HG03521 (cell line): ENCODE measurements around the gene VWA5B1.
"Not testable (repeated sequence)": the region's sequence is repeated elsewhere in the genome, so short reads cannot be mapped to it uniquely, and the experiment has no call there.

Source experiments
- ATAC-seq: cut with Tn5 transposase; IDR thresholded peaks from one replicate; pipeline ENCODE4 v1.9.1; 2021; ENCODE audit warnings: mild to moderate bottlenecking, moderate library complexity; ENCODE audit not compliant: unreplicated experiment

VWA5B1 gene, protein sequence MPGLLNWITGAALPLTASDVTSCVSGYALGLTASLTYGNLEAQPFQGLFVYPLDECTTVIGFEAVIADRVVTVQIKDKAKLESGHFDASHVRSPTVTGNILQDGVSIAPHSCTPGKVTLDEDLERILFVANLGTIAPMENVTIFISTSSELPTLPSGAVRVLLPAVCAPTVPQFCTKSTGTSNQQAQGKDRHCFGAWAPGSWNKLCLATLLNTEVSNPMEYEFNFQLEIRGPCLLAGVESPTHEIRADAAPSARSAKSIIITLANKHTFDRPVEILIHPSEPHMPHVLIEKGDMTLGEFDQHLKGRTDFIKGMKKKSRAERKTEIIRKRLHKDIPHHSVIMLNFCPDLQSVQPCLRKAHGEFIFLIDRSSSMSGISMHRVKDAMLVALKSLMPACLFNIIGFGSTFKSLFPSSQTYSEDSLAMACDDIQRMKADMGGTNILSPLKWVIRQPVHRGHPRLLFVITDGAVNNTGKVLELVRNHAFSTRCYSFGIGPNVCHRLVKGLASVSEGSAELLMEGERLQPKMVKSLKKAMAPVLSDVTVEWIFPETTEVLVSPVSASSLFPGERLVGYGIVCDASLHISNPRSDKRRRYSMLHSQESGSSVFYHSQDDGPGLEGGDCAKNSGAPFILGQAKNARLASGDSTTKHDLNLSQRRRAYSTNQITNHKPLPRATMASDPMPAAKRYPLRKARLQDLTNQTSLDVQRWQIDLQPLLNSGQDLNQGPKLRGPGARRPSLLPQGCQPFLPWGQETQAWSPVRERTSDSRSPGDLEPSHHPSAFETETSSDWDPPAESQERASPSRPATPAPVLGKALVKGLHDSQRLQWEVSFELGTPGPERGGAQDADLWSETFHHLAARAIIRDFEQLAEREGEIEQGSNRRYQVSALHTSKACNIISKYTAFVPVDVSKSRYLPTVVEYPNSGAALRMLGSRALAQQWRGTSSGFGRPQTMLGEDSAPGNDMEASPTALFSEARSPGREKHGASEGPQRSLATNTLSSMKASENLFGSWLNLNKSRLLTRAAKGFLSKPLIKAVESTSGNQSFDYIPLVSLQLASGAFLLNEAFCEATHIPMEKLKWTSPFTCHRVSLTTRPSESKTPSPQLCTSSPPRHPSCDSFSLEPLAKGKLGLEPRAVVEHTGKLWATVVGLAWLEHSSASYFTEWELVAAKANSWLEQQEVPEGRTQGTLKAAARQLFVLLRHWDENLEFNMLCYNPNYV

DNA sequence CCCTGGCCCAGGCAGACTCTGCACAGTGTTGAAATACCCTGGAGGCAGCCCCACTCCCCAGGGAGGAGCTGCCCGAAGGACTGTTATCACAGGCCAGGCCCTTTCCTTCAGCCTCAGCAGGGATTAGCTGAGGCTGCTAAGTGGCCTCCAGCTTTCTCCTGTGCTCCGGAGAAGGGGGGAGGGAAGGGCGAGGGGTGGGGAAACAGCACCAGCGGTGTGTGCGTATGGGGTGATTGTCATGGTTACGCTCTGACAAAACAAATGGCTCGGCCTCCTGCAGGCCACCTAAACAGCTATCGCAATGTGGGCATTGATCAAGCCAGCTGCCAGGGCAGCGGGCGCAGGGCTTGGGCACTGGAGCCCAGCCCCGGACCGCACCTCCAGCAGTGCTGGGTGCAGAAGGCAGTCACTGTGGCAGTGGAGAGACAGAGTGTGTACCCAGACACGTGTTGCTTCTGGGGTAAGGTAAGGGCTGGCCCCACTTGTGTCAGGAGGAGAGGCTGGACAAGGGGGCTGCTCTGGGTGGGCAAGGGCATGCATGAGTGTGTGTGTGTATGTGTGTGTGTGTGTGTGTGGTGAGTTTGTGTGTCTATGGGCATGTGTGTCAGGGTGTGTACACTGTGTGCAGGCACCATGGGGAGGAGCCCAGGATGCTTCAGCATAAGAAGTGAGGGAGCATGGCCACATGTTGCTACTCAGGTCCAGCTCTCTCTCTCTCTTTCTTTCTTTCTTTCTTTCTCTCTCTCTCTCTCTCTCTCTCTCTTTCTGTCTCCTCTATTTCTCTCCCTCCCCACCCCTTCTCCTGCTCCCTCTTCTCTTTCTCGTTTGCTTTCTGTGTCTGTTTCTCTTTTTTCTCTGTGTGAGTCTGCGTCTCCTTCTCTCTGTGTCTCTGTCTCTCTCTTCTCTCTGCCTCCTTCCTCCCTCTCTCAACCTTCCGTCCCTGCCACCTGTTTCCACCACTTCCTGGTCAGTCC lies at the start of gene VWA5B1:
TSS of gene VWA5B1 (plus strand) at position 252 of the 974 bp plus-strand sequence. CDS start 19,727 bp downstream, outside the sequence.
- ATAC-seq, result no peak

DNA sequence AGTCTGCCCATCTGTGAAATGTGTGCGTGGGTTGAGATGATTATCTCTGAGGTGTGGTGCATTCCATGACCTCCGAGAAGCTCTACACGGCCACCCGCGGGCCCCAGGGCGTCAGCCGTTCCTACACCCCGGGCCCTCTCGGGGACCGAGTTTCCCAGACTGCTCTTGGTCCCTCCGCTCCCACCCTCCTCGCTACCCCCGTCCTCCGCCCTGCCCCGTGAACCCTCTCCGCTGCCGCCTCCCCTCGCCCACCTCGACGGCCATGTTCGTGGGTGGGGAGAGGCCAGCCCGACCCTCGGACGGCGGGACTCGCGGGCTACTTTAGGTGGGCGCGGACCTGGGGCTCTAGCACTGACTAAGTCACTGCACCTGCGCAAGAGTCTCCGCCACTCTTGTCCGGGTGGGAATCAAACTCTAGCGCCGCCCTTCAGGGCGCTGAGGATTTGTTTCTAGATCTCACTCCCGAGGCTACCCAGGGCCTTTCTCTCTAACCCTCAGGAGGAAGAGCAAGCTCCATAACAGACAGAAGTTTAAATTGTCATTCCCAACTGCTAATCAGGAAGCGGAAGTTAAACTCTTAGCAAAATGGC lies 47.7 kb upstream of the VWA5B1 start:
- no peak for ATAC-seq

DNA sequence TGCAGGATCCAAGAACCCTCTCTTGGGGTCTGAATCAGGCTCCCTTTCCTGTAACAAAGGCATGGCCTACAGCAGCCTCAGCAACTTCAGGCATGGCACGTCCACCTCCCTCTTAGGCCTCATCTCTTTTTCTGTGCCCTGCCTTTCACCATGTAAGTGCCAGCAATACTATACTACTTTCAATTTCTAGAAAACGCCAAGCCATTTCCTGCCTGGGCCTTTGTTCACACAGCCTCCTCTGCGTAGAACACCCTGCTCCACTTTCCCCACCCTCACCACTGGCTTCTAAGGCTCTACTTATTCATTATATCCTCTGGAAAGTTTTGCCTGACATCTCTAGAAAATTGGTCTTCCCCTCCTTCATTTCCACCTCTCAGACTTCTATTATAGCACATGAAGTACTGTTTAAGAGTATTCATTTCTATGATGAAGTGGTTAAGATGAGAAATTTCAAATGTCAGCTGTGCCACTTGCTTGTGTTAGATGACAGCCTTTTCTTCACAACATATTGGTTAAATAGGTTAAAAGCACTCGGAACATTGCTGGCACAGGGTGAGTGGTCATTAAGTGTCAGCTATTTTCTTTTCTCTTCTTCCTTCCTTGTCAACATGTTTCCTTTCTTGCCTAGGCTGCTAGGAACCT lies 41.6 kb upstream of the VWA5B1 start:
- no peak for ATAC-seq

DNA sequence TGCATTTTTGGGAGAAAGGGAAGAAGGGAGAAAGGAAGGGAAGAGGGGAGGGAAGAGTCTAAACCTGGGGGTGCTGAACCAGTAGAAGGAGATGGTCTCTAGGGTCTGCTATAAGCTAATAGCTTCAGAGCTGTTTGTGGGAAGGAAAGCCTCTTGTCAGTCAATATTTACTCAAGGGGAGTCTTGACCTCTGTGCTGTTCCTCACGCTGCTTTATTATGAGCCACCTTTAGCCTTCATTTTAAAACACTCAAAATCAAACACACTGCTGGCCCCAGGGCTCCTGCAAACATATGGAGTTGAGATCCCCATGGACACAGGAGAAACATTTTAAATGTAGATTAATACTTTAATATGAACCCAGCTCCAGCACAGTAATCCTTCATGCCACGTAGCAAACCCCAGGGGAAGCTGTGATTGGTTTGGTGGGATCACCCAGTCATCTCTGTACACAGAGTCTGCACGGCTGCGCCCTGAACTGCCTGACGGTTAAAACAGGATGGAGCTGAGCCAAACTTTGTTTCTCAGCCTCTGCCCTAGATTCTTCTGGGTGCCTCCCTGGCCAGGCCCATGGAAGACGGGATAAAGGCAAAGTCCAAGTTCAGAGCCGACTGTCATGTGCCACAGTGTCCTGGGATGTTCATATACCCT lies 40.2 kb upstream of the VWA5B1 start:
- no peak for ATAC-seq

DNA sequence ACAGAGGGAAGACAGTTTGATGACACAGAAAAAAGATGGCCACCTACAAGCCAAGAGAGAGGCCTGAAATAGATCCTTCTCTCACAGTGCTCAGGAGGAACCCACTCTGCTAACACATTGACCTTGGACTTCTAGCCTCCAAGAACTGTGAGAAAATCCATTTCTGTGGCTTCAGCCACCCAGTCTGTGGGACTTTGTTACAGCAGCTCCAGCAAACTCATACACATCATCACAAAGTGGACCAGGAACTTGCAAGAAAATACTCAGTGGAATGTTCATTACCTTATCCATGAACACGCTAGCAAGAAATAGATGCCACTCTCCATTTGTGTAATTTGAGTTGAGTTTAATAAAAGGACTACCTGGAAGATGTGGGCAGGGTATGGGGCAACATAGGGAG lies 38.1 kb upstream of the VWA5B1 start:
- no peak for ATAC-seq

DNA sequence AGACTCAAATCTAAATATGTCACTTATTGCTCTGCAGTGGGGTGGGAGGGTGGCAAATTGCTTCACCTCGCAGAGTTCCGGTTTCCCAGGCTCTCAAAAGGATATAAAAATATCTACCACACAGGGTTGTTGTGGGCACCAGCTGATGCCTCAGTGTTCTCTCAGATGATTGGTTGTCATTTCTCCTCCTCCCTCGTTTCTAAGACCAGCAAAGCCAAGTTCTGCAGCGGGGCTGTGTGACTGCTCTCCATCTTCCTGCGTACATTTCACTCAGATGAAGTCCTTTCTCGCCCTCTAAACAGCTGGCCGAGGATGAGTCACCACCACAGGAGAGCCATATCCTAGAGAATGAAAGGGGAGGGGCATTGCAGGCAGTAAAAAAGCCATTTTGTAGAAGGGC lies 35.0 kb upstream of the VWA5B1 start:
- no peak for ATAC-seq

DNA sequence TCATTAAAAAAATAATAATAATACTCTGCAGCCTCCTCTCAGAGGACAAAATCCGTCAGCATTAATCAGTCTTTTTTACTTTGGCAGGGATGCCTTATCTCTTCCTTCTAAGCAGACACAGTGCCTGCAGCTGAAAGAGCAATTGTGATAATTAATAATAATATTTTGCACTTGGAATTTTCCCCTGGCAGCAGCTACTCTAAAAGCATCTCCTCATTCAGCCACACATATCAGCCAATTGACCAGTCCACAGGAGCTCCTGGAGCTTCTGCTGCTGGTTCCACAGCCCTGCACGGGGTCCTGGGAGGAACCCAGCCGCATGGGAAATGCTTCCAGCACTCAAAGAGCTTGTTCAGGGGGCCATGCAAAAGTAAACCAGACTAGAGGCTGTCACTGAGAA lies 31.0 kb upstream of the VWA5B1 start:
- ATAC-seq, result no peak

DNA sequence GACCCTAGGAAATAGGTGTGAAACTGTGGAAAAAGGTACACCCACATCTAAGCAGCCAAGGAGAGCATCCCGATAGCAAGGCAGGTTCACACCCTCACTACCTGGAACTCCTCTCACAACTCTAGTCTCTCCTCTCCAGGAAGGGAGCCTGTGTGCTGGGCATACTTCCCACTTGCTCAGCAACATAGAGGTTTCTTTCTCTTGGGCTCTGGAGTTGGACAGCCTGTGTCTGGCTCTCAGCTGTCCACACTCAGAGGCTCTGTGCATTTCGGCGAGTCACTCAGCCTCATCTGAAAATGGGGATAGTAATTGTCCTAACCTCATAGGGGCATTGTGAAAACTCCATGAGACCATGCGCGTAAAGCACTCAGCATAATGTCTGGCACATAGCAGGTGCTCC lies 29.6 kb upstream of the VWA5B1 start:
- no peak for ATAC-seq

DNA sequence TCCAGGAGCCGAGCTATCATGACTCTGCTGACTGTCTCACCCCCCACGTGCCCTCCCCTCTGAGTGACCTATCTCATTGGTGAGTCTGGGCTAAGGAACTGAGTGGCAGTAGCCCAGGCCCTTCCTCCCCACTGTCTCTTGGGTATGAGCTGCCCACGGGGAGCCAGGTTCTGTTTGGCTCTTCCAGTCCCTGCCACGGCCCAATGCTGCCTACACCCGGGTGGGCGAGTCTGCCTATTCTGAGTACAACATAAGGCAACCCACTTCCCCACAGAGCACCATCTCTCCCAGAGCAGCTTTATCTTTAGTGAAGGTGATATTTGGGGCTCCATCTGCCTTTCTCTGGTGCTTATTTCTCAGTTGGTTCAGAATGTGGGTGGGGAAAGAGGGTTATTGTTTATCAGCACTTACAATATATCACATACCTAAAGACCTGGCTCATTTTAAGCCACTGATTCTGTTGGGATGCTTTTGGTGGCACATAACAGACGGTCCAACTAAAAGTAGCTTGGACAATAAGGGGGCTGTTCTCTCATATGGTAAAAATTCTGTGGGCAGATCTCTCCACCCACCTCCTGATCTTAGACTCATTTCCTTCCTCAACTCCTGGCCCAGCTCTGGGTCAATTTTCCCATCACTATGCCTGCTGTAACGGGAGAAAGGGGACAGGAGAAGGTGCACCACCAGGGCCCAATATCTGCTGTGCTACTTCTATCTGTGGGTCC lies 27.7 kb upstream of the VWA5B1 start:
- ATAC-seq, result no peak

DNA sequence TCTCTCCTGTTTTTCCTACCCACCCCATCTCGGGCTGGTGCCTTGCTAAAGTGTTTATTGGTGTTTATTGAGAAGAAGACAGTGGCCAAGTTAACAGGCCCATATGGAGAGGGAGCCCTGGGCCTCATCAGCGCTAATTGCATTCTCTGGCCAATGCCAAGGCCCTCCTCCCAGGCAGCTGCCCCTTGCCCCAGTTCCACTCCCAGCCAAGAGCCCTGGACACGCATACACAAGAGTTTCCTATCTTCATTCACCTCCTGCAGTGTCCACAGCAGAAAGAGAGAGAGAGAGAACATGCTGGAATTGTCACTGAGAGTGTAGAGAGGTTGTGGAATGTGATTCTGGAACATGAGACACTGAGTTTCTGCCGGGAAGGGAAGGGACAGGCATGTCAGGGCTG lies 25.4 kb upstream of the VWA5B1 start:
- ATAC-seq, result no peak

DNA sequence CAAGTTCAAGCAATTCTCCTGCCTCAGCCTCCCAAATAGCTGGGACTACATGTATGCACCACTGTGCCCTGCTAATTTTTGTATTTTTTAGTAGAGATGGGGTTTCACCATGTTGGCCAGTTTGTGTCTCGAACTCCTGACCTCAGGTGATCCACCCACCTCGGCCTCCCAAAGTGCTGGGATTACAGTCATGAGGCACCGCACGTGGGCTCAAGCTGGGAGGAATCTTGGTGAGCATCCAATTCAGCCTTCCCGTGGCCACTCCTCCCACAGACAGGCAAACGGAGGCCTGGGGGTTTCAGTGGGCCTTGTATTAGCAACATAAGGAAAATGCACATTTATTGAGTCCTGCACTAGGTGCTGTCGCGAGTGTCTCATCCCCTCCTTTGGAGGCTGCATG lies 24.5 kb upstream of the VWA5B1 start:
- ATAC-seq, result no peak

DNA sequence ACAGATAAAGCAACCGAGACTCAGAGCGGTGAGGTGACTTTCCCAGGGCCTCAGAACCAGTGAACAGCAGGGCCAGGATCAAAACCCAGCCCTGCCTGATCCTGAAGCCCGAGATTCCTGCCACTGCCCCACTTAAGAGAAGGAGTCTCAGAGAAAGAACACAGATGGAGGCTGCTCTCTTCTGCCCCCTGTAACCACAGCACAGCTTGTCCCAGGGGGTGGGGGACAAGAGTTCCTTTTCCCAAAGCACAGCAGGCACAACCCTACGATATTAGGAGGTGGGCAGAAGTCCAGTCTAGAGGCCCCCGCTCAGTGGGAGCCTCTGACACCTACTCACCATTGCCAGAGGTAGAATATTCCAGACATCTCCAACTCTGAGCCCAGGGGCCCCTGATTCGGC lies 24.0 kb upstream of the VWA5B1 start:
- no peak for ATAC-seq

DNA sequence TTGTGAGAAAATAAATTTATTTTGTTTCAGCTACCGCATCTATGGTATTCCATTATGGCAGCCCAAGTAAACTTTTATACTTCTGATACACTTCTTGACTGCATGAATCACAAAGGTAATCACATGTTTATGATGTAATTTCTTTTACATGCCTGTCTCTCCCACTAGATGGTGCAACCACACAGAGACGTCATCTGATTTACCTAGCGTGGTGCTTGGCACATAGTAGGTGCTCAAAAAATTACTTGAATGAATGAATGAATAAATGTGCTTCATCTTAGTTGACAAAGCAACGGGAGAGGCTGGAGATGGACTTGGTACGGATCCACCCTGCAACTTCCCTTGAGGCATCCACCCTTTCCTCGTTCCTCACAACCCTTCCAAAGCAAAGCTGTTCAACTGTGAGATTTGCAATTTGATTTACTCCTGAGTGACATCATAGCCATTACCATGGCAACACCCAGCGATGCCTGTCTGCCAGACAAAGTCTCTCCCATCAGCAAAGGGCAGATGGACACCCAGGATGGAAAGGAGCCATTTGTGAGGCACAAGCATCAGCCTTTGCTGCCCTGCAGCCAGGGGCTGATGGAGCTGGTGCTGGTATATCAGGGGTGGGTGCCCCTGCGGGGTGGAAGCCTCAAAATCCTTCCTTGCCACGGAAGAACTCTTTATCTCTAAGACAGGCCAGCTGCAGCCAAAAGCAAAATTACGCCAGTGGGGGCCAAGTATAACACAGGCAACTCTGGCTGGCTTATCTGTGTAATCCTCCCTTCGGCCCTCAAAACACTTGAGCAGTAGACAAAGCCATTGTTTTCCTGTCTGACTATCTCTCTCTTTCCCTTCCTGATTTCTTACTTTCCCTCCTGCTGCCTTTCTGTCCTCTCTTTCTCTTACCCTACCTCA lies 18.9 kb upstream of the VWA5B1 start:
- ATAC-seq, result no peak

DNA sequence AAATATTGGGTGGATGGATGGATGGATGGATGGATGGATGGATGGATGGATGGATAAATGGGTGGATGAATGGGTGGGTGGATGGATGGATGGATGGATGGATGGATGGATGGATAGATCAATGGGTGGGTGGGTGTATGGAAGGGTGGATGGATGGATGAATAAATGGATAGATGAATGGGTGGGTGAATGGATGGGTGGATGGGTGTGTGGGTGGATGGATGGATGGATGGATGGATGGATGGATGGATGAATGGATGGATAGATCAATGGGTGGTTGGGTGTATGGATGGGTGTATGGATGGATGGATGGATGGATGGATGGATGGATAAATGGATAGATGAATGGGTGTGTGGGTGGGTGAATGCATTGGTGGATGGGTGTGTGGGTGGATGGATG lies 17.0 kb upstream of the VWA5B1 start:
- ATAC-seq, result not testable (repeated sequence)

DNA sequence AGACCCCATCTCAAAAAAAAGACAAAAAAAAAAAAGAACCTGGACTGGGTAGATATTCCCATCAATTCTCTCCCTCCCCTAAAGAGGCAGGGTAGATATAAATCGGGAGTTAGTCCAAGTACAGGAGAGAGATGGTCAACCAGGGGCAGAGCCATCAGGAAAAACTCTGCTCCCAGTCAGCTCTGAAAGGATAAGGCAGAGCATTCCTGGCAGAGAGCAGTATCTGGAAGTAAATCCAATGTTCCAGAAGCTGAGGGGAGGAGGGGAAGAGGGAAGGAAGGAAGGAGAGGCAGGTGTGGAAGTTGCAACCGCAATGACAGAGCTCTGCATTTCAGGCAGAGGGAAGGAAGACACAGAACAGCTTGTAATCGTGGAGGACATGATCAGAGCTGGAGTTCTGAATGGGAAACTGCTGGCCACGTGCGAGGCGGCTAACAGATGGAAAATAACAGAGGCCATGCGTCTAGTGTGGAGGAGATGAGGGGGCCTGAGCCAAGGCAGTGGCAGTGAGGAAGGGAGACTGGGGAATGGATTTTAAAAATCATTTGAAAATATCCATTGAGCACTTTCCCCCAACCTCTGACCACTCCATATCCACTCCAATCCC lies 15.3 kb upstream of the VWA5B1 start:
- ATAC-seq, result no peak

DNA sequence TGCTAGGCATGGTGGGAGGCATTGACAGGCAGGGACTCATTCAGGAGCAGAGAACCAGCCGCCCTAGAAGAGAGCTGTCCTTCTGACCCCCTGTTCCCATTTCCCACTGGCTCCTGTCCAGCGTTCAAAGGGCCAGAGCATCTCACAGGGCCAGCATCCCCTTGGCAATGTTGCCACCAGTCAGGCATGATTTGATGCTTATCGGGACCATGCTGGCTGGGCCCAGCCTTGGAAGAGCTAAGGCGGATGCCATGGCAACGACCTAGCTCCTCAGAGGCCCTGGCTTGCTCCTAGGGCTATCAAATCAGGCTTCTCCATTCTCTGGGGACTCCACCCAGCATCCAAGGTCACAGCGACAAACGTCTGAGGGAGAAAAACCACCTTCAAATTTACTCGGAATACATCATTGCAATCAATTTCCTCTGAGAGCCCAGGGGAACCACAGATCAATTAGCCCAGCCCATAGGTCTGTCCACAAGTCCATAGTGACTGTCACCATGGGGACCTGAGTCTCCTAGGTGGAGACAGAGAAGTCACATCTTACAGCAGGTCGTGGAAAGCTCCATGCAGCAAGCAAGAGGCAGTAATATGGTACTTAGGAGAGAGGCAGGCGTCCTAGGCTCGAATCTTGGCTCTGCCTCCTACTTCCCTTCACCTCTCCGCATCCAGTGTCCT lies 14.1 kb upstream of the VWA5B1 start:
- no peak for ATAC-seq
